K562 (cell line): Measurements from ENCODE around the gene KCTD3. TPM values are rescaled to one million over a fixed set of nuclear protein-coding genes. Genes with fewer than 3 reads are reported as not detected.

Experiments used
- FOSL1 ChIP-seq: fragments of 200-800 bp; sonication (Bioruptor generic); conservative IDR thresholded peaks from 2 replicates; pipeline ENCODE4 v1.6.1; 2016; ENCODE audit warnings: missing genetic modification characterization, missing compliant biosample characterization
- KLF13 ChIP-seq: fragments of 450-650 bp; IDR thresholded peaks from 2 replicates; pipeline ENCODE4 v1.6.1; 2016; ENCODE audit warnings: missing genetic modification characterization, low read depth, mild to moderate bottlenecking, missing compliant biosample characterization, moderate library complexity, borderline replicate concordance
- LCOR ChIP-seq: sonication (generic); formaldehyde crosslinking; IDR thresholded peaks from 2 replicates; pipeline ENCODE4 v1.8.0; 2022; ENCODE audit warnings: mild to moderate bottlenecking, missing genetic modification reagents
- NONO ChIP-seq, 2 experiments: fragments of 200-400 bp in 1 of 2; fragments of 450-650 bp in 1 of 2; formaldehyde crosslinking in 1 of 2; IDR thresholded peaks; 2 replicates each; pipeline ENCODE4 v1.6.1; 2017; ENCODE audit warnings: low read depth in 2 of 2, mild to moderate bottlenecking in 2 of 2, moderate library complexity in 2 of 2, low read length in 1 of 2
- RCOR1 ChIP-seq, 2 experiments: IDR thresholded peaks; 2 replicates each; pipeline ENCODE4 v1.6.1; 2012; ENCODE audit warnings: low read depth in 2 of 2, low read length in 2 of 2, borderline replicate concordance in 1 of 2, improper control_type of control experiment in 1 of 2
- SIN3B ChIP-seq: fragments of 450-650 bp; IDR thresholded peaks from 2 replicates; pipeline ENCODE4 v1.6.1; 2017; ENCODE audit warnings: low read depth, mild to moderate bottlenecking, moderate library complexity
- ZFX ChIP-seq: sonication (generic); formaldehyde crosslinking; IDR thresholded peaks from 2 replicates; pipeline ENCODE4 v1.8.0; 2022; ENCODE audit warnings: mild to moderate bottlenecking, missing genetic modification reagents, moderate library complexity
- polyA plus RNA-seq, 8 experiments: library from polyadenylated mRNA; depleted of rRNA in 4 of 8; stranded (reverse) in 5 of 8; unstranded in 3 of 8; fragments of >200 nt; fragmentation: Nextera tagmentation in 2 of 8; fragmentation: Illumina TruSeq in 1 of 8; extraction: Ambion mirVana in 2 of 8; extraction: Trizol in 1 of 8; gene quantifications; 2 replicates each; pipeline versions ENCODE4 v1.2.1 to v1.2.3, GENCODE V29; 2011 to 2014; ENCODE audit warnings: inconsistent platforms in 1 of 8, missing spikeins in 1 of 8
- total RNA-seq, 7 experiments: library from RNA; depleted of rRNA in 6 of 7; stranded (reverse); fragments of >200 nt in 6 of 7; fragmentation: Illumina TruSeq in 2 of 7; extraction: Trizol in 2 of 7; gene quantifications; 2 replicates each; pipeline versions ENCODE4 v1.2.1 to v1.2.3, GENCODE V29; 2011 to 2021; ENCODE audit warnings: low replicate concordance in 1 of 7
- TF ChIP-seq, protein P1 (sequence below): fragments of 450-650 bp; IDR thresholded peaks from 2 replicates; pipeline ENCODE4 v1.6.1; 2016; ENCODE audit warnings: antibody characterized with exemption
- TF ChIP-seq, protein P2 (sequence below), 2 experiments: fragments of 450-650 bp; IDR thresholded peaks; 2 replicates each; pipeline ENCODE4 v1.6.1; 2018; ENCODE audit warnings: mild to moderate bottlenecking in 2 of 2, low read depth in 1 of 2; ENCODE audit not compliant: partially characterized antibody in 2 of 2
- TF ChIP-seq, protein P3 (sequence below): sonication (generic); formaldehyde crosslinking; IDR thresholded peaks from 2 replicates; pipeline ENCODE4 v1.9.0; 2022; ENCODE audit warnings: mild to moderate bottlenecking, missing genetic modification reagents
- TF ChIP-seq, protein P4 (sequence below): sonication (generic); formaldehyde crosslinking; IDR thresholded peaks from 2 replicates; pipeline ENCODE4 v1.8.0; 2022; ENCODE audit warnings: mild to moderate bottlenecking, missing genetic modification reagents
- TF ChIP-seq, protein P5 (sequence below): fragments of 250-450 bp; sonication (Bioruptor Pico); IDR thresholded peaks from 2 replicates; pipeline ENCODE4 v1.8.0; 2021; ENCODE audit warnings: moderate library complexity, mild to moderate bottlenecking, inconsistent platforms
- TF ChIP-seq, protein P6 (sequence below): fragments of 250-450 bp; sonication (Bioruptor Pico); IDR thresholded peaks from 2 replicates; pipeline ENCODE4 v1.8.0; 2021; ENCODE audit warnings: mild to moderate bottlenecking, moderate library complexity
- TF ChIP-seq, protein P7 (sequence below): fragments of 450-650 bp; formaldehyde crosslinking; IDR thresholded peaks from 2 replicates; pipeline ENCODE4 v1.4.0; 2022; ENCODE audit warnings: mild to moderate bottlenecking, moderate library complexity

Gene KCTD3
- total and polyA plus RNA-seq, 9 of the 15 experiments (the other 6 are each of a cell fraction or from before 2014, with no cell fraction given): 12.8 to 77.1 (median 44.3) TPM

DNA sequence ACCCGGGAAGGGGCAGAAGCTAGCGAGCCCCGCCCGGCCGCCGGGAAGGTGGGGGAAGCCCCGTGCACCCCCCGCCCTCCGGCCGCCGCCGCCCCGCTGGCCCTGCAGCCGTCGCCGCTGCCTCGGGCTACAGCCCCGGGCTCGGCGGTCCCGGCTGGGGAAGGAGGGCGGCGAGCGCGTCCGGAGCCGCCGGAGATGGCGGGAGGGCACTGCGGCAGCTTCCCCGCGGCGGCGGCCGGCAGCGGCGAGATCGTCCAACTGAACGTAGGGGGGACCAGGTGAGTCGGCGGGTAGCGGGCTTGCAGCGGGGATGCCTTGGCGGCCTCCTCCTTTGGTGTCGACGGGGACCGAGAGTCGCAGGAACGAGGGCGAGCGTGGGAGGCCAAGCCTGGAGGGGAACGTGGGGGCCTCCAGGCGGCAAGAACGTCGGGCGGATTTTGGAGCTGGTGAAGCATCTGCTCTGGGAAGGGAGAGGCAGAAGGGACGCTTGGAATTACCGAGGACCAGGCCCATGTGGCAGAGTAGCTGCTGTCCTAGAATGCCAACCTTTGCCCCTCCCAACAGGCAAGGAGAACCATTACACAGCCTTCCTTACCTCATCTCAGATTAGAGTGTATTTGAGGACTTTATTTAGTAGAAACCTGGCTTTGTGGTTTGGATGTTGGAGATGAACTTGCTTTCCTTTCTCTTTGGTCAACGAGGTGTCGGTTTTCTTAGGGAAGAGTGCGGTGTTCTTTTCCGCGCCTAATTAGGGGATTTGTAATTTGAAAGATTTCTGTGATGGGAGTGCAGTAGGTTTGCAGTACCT is 591 bp downstream of the KCTD3 start (continued):
- TF ChIP-seq, protein P1, sequence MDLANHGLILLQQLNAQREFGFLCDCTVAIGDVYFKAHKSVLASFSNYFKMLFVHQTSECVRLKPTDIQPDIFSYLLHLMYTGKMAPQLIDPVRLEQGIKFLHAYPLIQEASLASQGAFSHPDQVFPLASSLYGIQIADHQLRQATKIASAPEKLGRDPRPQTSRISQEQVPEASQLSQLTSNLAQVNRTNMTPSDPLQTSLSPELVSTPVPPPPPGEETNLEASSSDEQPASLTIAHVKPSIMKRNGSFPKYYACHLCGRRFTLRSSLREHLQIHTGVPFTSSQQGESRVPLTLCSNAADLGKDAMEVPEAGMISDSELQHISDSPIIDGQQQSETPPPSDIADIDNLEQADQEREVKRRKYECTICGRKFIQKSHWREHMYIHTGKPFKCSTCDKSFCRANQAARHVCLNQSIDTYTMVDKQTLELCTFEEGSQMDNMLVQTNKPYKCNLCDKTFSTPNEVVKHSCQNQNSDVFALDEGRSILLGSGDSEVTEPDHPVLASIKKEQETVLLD: no peak
- TF ChIP-seq LCOR (CRISPR knock-in tag) (peak; percentile 51; the same call in 1 of the 2 replicates), NONO (IDR thresholded peaks at IDR 0.05; ENCODE audit: low read depth in 2 of 2, low read length in 1 of 2) (0 out of 4 replicates have a peak, but pooled peaks of 1 of the 2 experiments have one; percentile 7), FOSL1 (no peak), RCOR1 (IDR thresholded peaks at IDR 0.05; ENCODE audit: borderline replicate concordance in 1 of 2, low read depth in 2 of 2, low read length in 2 of 2) (0 out of 4 replicates have a peak, but pooled peaks of 1 of the 2 experiments have one; percentile 24), KLF13 (tag) (peak; percentile 8; the same call in 1 of the 2 replicates), ZFX (peak; percentile 83), SIN3B (peak; percentile 52; the same call in 1 of the 2 replicates)
- TF ChIP-seq, protein P2, sequence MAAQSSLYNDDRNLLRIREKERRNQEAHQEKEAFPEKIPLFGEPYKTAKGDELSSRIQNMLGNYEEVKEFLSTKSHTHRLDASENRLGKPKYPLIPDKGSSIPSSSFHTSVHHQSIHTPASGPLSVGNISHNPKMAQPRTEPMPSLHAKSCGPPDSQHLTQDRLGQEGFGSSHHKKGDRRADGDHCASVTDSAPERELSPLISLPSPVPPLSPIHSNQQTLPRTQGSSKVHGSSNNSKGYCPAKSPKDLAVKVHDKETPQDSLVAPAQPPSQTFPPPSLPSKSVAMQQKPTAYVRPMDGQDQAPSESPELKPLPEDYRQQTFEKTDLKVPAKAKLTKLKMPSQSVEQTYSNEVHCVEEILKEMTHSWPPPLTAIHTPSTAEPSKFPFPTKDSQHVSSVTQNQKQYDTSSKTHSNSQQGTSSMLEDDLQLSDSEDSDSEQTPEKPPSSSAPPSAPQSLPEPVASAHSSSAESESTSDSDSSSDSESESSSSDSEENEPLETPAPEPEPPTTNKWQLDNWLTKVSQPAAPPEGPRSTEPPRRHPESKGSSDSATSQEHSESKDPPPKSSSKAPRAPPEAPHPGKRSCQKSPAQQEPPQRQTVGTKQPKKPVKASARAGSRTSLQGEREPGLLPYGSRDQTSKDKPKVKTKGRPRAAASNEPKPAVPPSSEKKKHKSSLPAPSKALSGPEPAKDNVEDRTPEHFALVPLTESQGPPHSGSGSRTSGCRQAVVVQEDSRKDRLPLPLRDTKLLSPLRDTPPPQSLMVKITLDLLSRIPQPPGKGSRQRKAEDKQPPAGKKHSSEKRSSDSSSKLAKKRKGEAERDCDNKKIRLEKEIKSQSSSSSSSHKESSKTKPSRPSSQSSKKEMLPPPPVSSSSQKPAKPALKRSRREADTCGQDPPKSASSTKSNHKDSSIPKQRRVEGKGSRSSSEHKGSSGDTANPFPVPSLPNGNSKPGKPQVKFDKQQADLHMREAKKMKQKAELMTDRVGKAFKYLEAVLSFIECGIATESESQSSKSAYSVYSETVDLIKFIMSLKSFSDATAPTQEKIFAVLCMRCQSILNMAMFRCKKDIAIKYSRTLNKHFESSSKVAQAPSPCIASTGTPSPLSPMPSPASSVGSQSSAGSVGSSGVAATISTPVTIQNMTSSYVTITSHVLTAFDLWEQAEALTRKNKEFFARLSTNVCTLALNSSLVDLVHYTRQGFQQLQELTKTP (IDR thresholded peaks at IDR 0.05; ENCODE audit: low read depth in 1 of 2, partially characterized antibody in 2 of 2): peak in 1 of 2 experiments; percentile 8
- TF ChIP-seq, protein P3, sequence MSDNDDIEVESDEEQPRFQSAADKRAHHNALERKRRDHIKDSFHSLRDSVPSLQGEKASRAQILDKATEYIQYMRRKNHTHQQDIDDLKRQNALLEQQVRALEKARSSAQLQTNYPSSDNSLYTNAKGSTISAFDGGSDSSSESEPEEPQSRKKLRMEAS (CRISPR knock-in tag): 0 out of 2 replicates have a peak, but pooled peaks have one; percentile 3
- TF ChIP-seq, protein P4, sequence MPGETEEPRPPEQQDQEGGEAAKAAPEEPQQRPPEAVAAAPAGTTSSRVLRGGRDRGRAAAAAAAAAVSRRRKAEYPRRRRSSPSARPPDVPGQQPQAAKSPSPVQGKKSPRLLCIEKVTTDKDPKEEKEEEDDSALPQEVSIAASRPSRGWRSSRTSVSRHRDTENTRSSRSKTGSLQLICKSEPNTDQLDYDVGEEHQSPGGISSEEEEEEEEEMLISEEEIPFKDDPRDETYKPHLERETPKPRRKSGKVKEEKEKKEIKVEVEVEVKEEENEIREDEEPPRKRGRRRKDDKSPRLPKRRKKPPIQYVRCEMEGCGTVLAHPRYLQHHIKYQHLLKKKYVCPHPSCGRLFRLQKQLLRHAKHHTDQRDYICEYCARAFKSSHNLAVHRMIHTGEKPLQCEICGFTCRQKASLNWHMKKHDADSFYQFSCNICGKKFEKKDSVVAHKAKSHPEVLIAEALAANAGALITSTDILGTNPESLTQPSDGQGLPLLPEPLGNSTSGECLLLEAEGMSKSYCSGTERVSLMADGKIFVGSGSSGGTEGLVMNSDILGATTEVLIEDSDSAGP (CRISPR knock-in tag): no peak
- TF ChIP-seq, protein P5, sequence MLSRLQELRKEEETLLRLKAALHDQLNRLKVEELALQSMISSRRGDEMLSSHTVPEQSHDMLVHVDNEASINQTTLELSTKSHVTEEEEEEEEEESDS (CRISPR knock-in tag): no peak
- TF ChIP-seq, protein P6, sequence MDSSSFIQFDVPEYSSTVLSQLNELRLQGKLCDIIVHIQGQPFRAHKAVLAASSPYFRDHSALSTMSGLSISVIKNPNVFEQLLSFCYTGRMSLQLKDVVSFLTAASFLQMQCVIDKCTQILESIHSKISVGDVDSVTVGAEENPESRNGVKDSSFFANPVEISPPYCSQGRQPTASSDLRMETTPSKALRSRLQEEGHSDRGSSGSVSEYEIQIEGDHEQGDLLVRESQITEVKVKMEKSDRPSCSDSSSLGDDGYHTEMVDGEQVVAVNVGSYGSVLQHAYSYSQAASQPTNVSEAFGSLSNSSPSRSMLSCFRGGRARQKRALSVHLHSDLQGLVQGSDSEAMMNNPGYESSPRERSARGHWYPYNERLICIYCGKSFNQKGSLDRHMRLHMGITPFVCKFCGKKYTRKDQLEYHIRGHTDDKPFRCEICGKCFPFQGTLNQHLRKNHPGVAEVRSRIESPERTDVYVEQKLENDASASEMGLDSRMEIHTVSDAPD (CRISPR knock-in tag): no peak
- TF ChIP-seq, protein P7, sequence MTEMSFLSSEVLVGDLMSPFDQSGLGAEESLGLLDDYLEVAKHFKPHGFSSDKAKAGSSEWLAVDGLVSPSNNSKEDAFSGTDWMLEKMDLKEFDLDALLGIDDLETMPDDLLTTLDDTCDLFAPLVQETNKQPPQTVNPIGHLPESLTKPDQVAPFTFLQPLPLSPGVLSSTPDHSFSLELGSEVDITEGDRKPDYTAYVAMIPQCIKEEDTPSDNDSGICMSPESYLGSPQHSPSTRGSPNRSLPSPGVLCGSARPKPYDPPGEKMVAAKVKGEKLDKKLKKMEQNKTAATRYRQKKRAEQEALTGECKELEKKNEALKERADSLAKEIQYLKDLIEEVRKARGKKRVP: 0 out of 2 replicates have a peak, but pooled peaks have one; percentile 13
